H1 (cell line): ENCODE results near the gene ZNF385B. TPM values are rescaled to one million over a fixed set of nuclear protein-coding genes. Genes with fewer than 3 reads are reported as not detected.

Source experiments
- CHD1 ChIP-seq: IDR thresholded peaks from 2 replicates; pipeline ENCODE4 v1.6.1; 2012; ENCODE audit warnings: low read depth, low read length, improper control_type of control experiment
- TCF12 ChIP-seq: IDR thresholded peaks from 2 replicates; pipeline ENCODE4 v1.6.1; 2011; ENCODE audit warnings: low read depth, mild to moderate bottlenecking, low read length
- polyA plus RNA-seq, 7 experiments: library from polyadenylated mRNA; depleted of rRNA in 3 of 7; stranded (reverse) in 5 of 7; unstranded in 2 of 7; fragments of >200 nt in 5 of 7; fragments of 200-250 nt in 2 of 7; gene quantifications; 1 replicate in 5 of 7; 2 replicates in 1 of 7; 4 replicates in 1 of 7; pipeline versions ENCODE4 v1.2.1 to v1.2.3, GENCODE V29; 2011 to 2013; ENCODE audit warnings: missing spikeins in 2 of 7, mixed read lengths in 2 of 7
- total RNA-seq: library from RNA; stranded (reverse); fragmentation: NEBNext Ultra II Directional; extraction: Animal tissue kit (Norgen Biotek cat#: 25700); gene quantifications from 2 replicates; pipeline ENCODE4 v1.2.1, GENCODE V29; 2021
- TF ChIP-seq, protein P1 (sequence below), 3 experiments: IDR thresholded peaks; 1 replicate in 2 of 3; 2 replicates in 1 of 3; pipeline versions ENCODE4 v1.5.1 to v1.6.1; 2011; ENCODE audit warnings: low read length in 3 of 3, mild to moderate bottlenecking in 3 of 3, inconsistent platforms in 2 of 3, low read depth in 1 of 3, moderate library complexity in 1 of 3; ENCODE audit not compliant: insufficient read depth in 1 of 3; ENCODE audit errors: control extremely low read depth in 1 of 3

Gene ZNF385B
- total and polyA plus RNA-seq, 2 of the 8 experiments (the other 6 are each of a cell fraction or from before 2014, with no cell fraction given): 1.1 to 3.7 TPM

DNA sequence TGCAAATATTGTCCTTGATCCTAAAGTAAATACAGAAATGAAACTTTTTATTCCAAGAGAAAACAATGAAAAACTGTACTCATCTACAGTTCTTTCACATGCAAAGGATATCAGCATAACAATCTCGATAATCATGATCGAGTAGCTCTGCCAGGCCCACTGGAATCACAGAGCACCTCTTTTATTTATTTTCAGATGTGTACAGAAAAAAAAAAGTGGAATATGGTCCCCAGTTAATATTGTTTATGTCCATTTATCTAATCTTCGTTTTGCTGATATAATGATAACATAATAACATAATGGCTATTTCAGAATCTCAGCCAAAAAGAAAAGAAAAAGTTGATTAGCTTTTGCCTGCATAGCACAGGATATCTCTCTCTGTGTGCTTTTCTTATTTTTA, 6.5 kb downstream of the ZNF385B start (continued):
- TF ChIP-seq TCF12 (no peak), CHD1 (no peak)
- TF ChIP-seq, protein P1, sequence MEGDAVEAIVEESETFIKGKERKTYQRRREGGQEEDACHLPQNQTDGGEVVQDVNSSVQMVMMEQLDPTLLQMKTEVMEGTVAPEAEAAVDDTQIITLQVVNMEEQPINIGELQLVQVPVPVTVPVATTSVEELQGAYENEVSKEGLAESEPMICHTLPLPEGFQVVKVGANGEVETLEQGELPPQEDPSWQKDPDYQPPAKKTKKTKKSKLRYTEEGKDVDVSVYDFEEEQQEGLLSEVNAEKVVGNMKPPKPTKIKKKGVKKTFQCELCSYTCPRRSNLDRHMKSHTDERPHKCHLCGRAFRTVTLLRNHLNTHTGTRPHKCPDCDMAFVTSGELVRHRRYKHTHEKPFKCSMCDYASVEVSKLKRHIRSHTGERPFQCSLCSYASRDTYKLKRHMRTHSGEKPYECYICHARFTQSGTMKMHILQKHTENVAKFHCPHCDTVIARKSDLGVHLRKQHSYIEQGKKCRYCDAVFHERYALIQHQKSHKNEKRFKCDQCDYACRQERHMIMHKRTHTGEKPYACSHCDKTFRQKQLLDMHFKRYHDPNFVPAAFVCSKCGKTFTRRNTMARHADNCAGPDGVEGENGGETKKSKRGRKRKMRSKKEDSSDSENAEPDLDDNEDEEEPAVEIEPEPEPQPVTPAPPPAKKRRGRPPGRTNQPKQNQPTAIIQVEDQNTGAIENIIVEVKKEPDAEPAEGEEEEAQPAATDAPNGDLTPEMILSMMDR (IDR thresholded peaks at IDR 0.05; ENCODE audit: control extremely low read depth in 1 of 3, insufficient read depth in 1 of 3, low read depth in 1 of 3, low read length in 3 of 3): no peak
- TF ChIP-seq, all 59 proteins: peak for 0
